MM.1S (cell line): ENCODE data around the gene ABCD1.

ENCODE experiments used
- EZH2 ChIP-seq: fragments of 300-600 bp; sonication (generic); optimal IDR thresholded peaks from 2 replicates; pipeline ENCODE3; 2017; ENCODE audit warnings: low read depth, mild to moderate bottlenecking, antibody characterized with exemption, low read length, mixed read lengths
- EZH2phosphoT487 ChIP-seq: fragments of 300-600 bp; sonication (generic); IDR thresholded peaks from 2 replicates; pipeline ENCODE4 v1.6.1; 2018; ENCODE audit warnings: antibody characterized with exemption, low read length
- TF ChIP-seq, protein P1 (sequence below): fragments of 300-600 bp; sonication (generic); IDR thresholded peaks from 2 replicates; pipeline ENCODE4 v1.5.1; 2016; ENCODE audit warnings: antibody characterized with exemption, low read length, mixed read lengths

- TF ChIP-seq, protein P1, sequence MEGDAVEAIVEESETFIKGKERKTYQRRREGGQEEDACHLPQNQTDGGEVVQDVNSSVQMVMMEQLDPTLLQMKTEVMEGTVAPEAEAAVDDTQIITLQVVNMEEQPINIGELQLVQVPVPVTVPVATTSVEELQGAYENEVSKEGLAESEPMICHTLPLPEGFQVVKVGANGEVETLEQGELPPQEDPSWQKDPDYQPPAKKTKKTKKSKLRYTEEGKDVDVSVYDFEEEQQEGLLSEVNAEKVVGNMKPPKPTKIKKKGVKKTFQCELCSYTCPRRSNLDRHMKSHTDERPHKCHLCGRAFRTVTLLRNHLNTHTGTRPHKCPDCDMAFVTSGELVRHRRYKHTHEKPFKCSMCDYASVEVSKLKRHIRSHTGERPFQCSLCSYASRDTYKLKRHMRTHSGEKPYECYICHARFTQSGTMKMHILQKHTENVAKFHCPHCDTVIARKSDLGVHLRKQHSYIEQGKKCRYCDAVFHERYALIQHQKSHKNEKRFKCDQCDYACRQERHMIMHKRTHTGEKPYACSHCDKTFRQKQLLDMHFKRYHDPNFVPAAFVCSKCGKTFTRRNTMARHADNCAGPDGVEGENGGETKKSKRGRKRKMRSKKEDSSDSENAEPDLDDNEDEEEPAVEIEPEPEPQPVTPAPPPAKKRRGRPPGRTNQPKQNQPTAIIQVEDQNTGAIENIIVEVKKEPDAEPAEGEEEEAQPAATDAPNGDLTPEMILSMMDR, result no peak
- TF ChIP-seq EZH2phosphoT487 (no peak), EZH2 (no peak)
Measured at GRCh38 chrX:153726286-153727122, 1.8 kb downstream of the ABCD1 start.
